HEK293 (cell line): ENCODE data around the gene PLOD3.
A peak's percentile ranks its signal among the peaks of the same experiment; 100 is the strongest.

Experiments
- KLF10 ChIP-seq: fragments of 450-650 bp; IDR thresholded peaks from 2 replicates; pipeline ENCODE4 v1.5.1; 2018; ENCODE audit warnings: missing biosample characterization, mild to moderate bottlenecking, missing genetic modification characterization
- KLF16 ChIP-seq: fragments of 450-650 bp; formaldehyde crosslinking; IDR thresholded peaks from 2 replicates; pipeline ENCODE4 v1.5.1; 2017; ENCODE audit warnings: missing biosample characterization, missing genetic modification characterization
- KLF7 ChIP-seq: fragments of 450-650 bp; formaldehyde crosslinking; IDR thresholded peaks from 2 replicates; pipeline ENCODE4 v1.5.1; 2016; ENCODE audit warnings: missing biosample characterization, missing genetic modification characterization, borderline replicate concordance
- MEIS1 ChIP-seq: sonication (generic); formaldehyde crosslinking; IDR thresholded peaks from 2 replicates; pipeline ENCODE4 v1.8.1; 2022; ENCODE audit warnings: missing genetic modification reagents, mild to moderate bottlenecking, borderline replicate concordance
- OVOL3 ChIP-seq: fragments of 450-650 bp; formaldehyde crosslinking; IDR thresholded peaks from 2 replicates; pipeline ENCODE4 v1.5.1; 2016; ENCODE audit warnings: missing biosample characterization, missing genetic modification characterization
- ZBTB26 ChIP-seq: fragments of 450-650 bp; formaldehyde crosslinking; optimal IDR thresholded peaks from 2 replicates; pipeline ENCODE3; 2016; ENCODE audit warnings: missing biosample characterization, mild to moderate bottlenecking, missing genetic modification characterization
- ZBTB7A ChIP-seq: fragments of 450-650 bp; formaldehyde crosslinking; IDR thresholded peaks from 2 replicates; pipeline ENCODE4 v1.5.1; 2016; ENCODE audit warnings: low read depth, missing biosample characterization, missing genetic modification characterization
- ZNF140 ChIP-seq: fragments of 450-650 bp; formaldehyde crosslinking; IDR thresholded peaks from 2 replicates; pipeline ENCODE4 v1.5.1; 2016; ENCODE audit warnings: missing biosample characterization, missing genetic modification characterization
- ZNF274 ChIP-seq, 2 experiments: fragments of 200-500 bp in 1 of 2; fragments of 450-650 bp in 1 of 2; sonication (Bioruptor generic) in 1 of 2; formaldehyde crosslinking in 1 of 2; IDR thresholded peaks; 2 replicates each; pipeline versions ENCODE4 v1.5.1 to v1.6.1; 2014 to 2016; ENCODE audit warnings: borderline replicate concordance in 1 of 2, inconsistent platforms in 1 of 2, low read length in 1 of 2, missing biosample characterization in 1 of 2, missing genetic modification characterization in 1 of 2
- ZNF341 ChIP-seq: fragments of 450-650 bp; formaldehyde crosslinking; IDR thresholded peaks from 2 replicates; pipeline ENCODE4; 2016; ENCODE audit warnings: low read depth, missing biosample characterization, missing genetic modification characterization
- ZNF416 ChIP-seq: fragments of 450-650 bp; formaldehyde crosslinking; IDR thresholded peaks from 2 replicates; pipeline ENCODE4 v1.5.1; 2016; ENCODE audit warnings: missing biosample characterization, missing genetic modification characterization
- ZNF433 ChIP-seq: fragments of 450-650 bp; formaldehyde crosslinking; IDR thresholded peaks from 2 replicates; pipeline ENCODE4 v1.5.1; 2016; ENCODE audit warnings: missing biosample characterization, missing genetic modification characterization, low read depth
- ZNF510 ChIP-seq: fragments of 450-650 bp; formaldehyde crosslinking; IDR thresholded peaks from 2 replicates; pipeline ENCODE4 v1.5.1; 2018; ENCODE audit warnings: mild to moderate bottlenecking, missing genetic modification characterization, missing biosample characterization; ENCODE audit not compliant: insufficient replicate concordance
- ZNF521 ChIP-seq: fragments of 450-650 bp; formaldehyde crosslinking; IDR thresholded peaks from 2 replicates; pipeline ENCODE4 v1.5.1; 2017; ENCODE audit warnings: missing biosample characterization, mild to moderate bottlenecking, missing genetic modification characterization
- ZNF610 ChIP-seq: fragments of 450-650 bp; formaldehyde crosslinking; IDR thresholded peaks from 2 replicates; pipeline ENCODE4 v1.5.1; 2016; ENCODE audit warnings: missing biosample characterization, missing genetic modification characterization, borderline replicate concordance
- ZNF654 ChIP-seq: fragments of 450-650 bp; formaldehyde crosslinking; IDR thresholded peaks from 2 replicates; pipeline ENCODE4 v1.5.1; 2016; ENCODE audit warnings: low read depth, missing biosample characterization, missing genetic modification characterization
- ZNF660 ChIP-seq: fragments of 450-650 bp; IDR thresholded peaks from 2 replicates; pipeline ENCODE4 v1.5.1; 2018; ENCODE audit warnings: missing biosample characterization, mild to moderate bottlenecking, missing genetic modification characterization
- ZNF664 ChIP-seq: fragments of 450-650 bp; formaldehyde crosslinking; IDR thresholded peaks from 2 replicates; pipeline ENCODE4 v1.5.1; 2016; ENCODE audit warnings: missing biosample characterization, missing genetic modification characterization
- ZNF76 ChIP-seq: fragments of 450-650 bp; formaldehyde crosslinking; IDR thresholded peaks from 2 replicates; pipeline ENCODE4; 2016; ENCODE audit warnings: low read depth, missing biosample characterization, missing genetic modification characterization, borderline replicate concordance
- ZNF791 ChIP-seq: fragments of 450-650 bp; formaldehyde crosslinking; IDR thresholded peaks from 2 replicates; pipeline ENCODE4 v1.5.1; 2016; ENCODE audit warnings: missing biosample characterization, missing genetic modification characterization
- TF ChIP-seq, protein P1 (sequence below): fragments of 450-650 bp; formaldehyde crosslinking; IDR thresholded peaks from 2 replicates; pipeline ENCODE4 v1.5.1; 2016; ENCODE audit warnings: missing biosample characterization, missing genetic modification characterization
- TF ChIP-seq, protein P2 (sequence below): fragments of 450-650 bp; formaldehyde crosslinking; IDR thresholded peaks from 2 replicates; pipeline ENCODE4 v1.5.1; 2016; ENCODE audit warnings: missing biosample characterization, missing genetic modification characterization
- TF ChIP-seq, protein P3 (sequence below): fragments of 450-650 bp; formaldehyde crosslinking; conservative IDR thresholded peaks from 2 replicates; pipeline ENCODE4 v1.5.1; 2016; ENCODE audit warnings: low read depth, missing biosample characterization, missing genetic modification characterization
- TF ChIP-seq, protein P4 (sequence below): fragments of 450-650 bp; formaldehyde crosslinking; IDR thresholded peaks from 2 replicates; pipeline ENCODE4 v1.5.1; 2016; ENCODE audit warnings: missing biosample characterization, missing genetic modification characterization
- TF ChIP-seq, protein P5 (sequence below): fragments of 450-650 bp; formaldehyde crosslinking; IDR thresholded peaks from 2 replicates; pipeline ENCODE4 v1.5.1; 2016; ENCODE audit warnings: missing biosample characterization, missing genetic modification characterization, low read depth

Gene PLOD3

DNA sequence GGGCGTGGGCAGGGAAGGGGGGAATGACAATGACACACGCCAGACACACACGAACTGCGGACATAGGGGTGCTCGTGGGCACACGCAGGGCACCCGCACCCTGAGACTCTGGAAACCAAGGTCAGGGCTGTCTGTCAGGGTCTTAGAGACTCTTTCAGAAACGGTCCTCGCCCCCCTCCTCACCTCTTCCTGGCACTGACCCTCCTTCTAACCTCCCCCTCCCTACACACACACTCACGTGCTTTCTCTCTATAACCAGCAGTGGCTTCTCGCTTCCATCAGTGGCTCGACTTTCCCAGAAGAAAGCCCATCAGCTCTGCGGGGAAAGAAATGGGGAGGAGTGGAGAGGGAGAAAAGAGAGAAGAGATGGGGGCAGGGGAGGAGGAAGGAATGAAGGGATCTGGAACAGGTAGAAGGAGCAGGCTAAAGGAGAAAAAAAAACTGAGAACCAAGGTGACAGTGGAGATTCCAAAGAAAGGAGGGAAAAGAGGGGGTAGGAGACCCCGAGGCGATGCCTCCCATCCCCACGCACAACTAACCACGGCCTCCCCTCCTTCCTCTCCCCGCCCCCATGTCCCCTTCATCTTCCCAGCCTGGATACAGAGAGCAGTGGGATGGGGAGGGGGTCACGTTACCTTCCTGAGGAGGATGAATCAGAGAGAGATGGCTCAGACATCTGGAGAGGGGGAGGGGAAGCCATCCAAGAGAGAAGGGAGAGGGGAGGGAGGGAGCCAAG, 50.3 kb downstream of the PLOD3 start (continued):
- TF ChIP-seq, protein P1, sequence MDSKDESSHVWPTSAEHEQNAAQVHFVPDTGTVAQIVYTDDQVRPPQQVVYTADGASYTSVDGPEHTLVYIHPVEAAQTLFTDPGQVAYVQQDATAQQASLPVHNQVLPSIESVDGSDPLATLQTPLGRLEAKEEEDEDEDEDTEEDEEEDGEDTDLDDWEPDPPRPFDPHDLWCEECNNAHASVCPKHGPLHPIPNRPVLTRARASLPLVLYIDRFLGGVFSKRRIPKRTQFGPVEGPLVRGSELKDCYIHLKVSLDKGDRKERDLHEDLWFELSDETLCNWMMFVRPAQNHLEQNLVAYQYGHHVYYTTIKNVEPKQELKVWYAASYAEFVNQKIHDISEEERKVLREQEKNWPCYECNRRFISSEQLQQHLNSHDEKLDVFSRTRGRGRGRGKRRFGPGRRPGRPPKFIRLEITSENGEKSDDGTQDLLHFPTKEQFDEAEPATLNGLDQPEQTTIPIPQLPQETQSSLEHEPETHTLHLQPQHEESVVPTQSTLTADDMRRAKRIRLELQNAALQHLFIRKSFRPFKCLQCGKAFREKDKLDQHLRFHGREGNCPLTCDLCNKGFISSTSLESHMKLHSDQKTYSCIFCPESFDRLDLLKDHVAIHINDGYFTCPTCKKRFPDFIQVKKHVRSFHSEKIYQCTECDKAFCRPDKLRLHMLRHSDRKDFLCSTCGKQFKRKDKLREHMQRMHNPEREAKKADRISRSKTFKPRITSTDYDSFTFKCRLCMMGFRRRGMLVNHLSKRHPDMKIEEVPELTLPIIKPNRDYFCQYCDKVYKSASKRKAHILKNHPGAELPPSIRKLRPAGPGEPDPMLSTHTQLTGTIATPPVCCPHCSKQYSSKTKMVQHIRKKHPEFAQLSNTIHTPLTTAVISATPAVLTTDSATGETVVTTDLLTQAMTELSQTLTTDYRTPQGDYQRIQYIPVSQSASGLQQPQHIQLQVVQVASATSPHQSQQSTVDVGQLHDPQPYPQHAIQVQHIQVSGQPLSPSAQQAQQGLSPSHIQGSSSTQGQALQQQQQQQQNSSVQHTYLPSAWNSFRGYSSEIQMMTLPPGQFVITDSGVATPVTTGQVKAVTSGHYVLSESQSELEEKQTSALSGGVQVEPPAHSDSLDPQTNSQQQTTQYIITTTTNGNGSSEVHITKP (tag by site-specific recombination): peak; percentile 40
- TF ChIP-seq ZNF521 (tag by site-specific recombination) (no peak), ZNF610 (no peak), ZNF274 (IDR thresholded peaks at IDR 0.05; ENCODE audit: low read length) (no peak), ZNF274 (tag by site-specific recombination; IDR thresholded peaks at IDR 0.05; ENCODE audit: borderline replicate concordance) (no peak), ZNF416 (no peak), KLF10 (tag by site-specific recombination) (no peak), ZNF510 (tag by site-specific recombination) (no peak), ZNF76 (tag by site-specific recombination) (0 out of 2 replicates have a peak, but pooled peaks have one; percentile 10), ZNF660 (no peak), OVOL3 (tag by site-specific recombination) (no peak), ZNF341 (tag by site-specific recombination) (no peak), ZNF664 (no peak), KLF16 (tag by site-specific recombination) (no peak), ZNF140 (tag by site-specific recombination) (no peak), MEIS1 (CRISPR knock-in tag) (no peak), ZBTB26 (tag by site-specific recombination) (peak; percentile 14), ZNF654 (tag by site-specific recombination) (no peak), ZNF433 (tag by site-specific recombination) (no peak), ZBTB7A (tag by site-specific recombination) (0 out of 2 replicates have a peak, but pooled peaks have one; percentile 12), ZNF791 (no peak), KLF7 (tag by site-specific recombination) (no peak)
- TF ChIP-seq, protein P2, sequence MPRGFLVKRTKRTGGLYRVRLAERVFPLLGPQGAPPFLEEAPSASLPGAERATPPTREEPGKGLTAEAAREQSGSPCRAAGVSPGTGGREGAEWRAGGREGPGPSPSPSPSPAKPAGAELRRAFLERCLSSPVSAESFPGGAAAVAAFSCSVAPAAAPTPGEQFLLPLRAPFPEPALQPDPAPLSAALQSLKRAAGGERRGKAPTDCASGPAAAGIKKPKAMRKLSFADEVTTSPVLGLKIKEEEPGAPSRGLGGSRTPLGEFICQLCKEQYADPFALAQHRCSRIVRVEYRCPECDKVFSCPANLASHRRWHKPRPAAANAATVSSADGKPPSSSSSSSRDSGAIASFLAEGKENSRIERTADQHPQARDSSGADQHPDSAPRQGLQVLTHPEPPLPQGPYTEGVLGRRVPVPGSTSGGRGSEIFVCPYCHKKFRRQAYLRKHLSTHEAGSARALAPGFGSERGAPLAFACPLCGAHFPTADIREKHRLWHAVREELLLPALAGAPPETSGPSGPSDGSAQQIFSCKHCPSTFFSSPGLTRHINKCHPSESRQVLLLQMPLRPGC: peak; percentile 39; the same call in 1 of the 2 replicates
- TF ChIP-seq, protein P3, sequence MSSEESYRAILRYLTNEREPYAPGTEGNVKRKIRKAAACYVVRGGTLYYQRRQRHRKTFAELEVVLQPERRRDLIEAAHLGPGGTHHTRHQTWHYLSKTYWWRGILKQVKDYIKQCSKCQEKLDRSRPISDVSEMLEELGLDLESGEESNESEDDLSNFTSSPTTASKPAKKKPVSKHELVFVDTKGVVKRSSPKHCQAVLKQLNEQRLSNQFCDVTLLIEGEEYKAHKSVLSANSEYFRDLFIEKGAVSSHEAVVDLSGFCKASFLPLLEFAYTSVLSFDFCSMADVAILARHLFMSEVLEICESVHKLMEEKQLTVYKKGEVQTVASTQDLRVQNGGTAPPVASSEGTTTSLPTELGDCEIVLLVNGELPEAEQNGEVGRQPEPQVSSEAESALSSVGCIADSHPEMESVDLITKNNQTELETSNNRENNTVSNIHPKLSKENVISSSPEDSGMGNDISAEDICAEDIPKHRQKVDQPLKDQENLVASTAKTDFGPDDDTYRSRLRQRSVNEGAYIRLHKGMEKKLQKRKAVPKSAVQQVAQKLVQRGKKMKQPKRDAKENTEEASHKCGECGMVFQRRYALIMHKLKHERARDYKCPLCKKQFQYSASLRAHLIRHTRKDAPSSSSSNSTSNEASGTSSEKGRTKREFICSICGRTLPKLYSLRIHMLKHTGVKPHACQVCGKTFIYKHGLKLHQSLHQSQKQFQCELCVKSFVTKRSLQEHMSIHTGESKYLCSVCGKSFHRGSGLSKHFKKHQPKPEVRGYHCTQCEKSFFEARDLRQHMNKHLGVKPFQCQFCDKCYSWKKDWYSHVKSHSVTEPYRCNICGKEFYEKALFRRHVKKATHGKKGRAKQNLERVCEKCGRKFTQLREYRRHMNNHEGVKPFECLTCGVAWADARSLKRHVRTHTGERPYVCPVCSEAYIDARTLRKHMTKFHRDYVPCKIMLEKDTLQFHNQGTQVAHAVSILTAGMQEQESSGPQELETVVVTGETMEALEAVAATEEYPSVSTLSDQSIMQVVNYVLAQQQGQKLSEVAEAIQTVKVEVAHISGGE (tag by site-specific recombination): no peak
- TF ChIP-seq, protein P4, sequence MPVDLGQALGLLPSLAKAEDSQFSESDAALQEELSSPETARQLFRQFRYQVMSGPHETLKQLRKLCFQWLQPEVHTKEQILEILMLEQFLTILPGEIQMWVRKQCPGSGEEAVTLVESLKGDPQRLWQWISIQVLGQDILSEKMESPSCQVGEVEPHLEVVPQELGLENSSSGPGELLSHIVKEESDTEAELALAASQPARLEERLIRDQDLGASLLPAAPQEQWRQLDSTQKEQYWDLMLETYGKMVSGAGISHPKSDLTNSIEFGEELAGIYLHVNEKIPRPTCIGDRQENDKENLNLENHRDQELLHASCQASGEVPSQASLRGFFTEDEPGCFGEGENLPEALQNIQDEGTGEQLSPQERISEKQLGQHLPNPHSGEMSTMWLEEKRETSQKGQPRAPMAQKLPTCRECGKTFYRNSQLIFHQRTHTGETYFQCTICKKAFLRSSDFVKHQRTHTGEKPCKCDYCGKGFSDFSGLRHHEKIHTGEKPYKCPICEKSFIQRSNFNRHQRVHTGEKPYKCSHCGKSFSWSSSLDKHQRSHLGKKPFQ (tag by site-specific recombination): no peak
- TF ChIP-seq, protein P5, sequence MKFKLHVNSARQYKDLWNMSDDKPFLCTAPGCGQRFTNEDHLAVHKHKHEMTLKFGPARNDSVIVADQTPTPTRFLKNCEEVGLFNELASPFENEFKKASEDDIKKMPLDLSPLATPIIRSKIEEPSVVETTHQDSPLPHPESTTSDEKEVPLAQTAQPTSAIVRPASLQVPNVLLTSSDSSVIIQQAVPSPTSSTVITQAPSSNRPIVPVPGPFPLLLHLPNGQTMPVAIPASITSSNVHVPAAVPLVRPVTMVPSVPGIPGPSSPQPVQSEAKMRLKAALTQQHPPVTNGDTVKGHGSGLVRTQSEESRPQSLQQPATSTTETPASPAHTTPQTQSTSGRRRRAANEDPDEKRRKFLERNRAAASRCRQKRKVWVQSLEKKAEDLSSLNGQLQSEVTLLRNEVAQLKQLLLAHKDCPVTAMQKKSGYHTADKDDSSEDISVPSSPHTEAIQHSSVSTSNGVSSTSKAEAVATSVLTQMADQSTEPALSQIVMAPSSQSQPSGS (tag by site-specific recombination): no peak
